Loucy (cell line): ENCODE data around the gene PPM1F.

ENCODE experiments used
- H2AFZ ChIP-seq: fragments of 200-600 bp; sonication (generic); 2 replicates; pipeline ENCODE4 v1.6.0; 2016; ENCODE audit warnings: antibody characterized with exemption, mild to moderate bottlenecking, low read length, moderate library complexity
- H3F3A ChIP-seq: fragments of 200-600 bp; 2 replicates; pipeline ENCODE4 v1.6.0; 2016; ENCODE audit warnings: antibody characterized with exemption, low read depth, mild to moderate bottlenecking
- H3K27me3 ChIP-seq: fragments of 200-600 bp; sonication (generic); 2 replicates; pipeline ENCODE4 v1.6.1; 2014; ENCODE audit warnings: low read length, mild to moderate bottlenecking; ENCODE audit not compliant: insufficient read depth, poor library complexity, severe bottlenecking
- H3K36me3 ChIP-seq: fragments of 200-600 bp; sonication (generic); 2 replicates; pipeline ENCODE4 v1.6.1; 2016; ENCODE audit warnings: low read length; ENCODE audit not compliant: insufficient read depth
- H3K4me1 ChIP-seq: fragments of 200-600 bp; sonication (generic); 2 replicates; pipeline ENCODE4 v1.5.1; 2014; ENCODE audit warnings: low read length, mild to moderate bottlenecking; ENCODE audit not compliant: insufficient read depth, poor library complexity, severe bottlenecking
- H3K4me2 ChIP-seq: fragments of 200-600 bp; sonication (generic); 2 replicates; pipeline ENCODE4 v1.6.0; 2014; ENCODE audit warnings: antibody characterized with exemption, low read length, low read depth, mild to moderate bottlenecking; ENCODE audit not compliant: poor library complexity, severe bottlenecking
- H3K4me3 ChIP-seq: fragments of 200-600 bp; sonication (generic); 2 replicates; pipeline ENCODE4 v1.5.1; 2014; ENCODE audit warnings: low read length, mild to moderate bottlenecking, mixed read lengths; ENCODE audit not compliant: poor library complexity, severe bottlenecking
- H3K79me2 ChIP-seq: fragments of 200-600 bp; sonication (generic); 2 replicates; pipeline ENCODE4 v1.6.1; 2014; ENCODE audit warnings: low read length; ENCODE audit not compliant: insufficient read depth
- H3K9ac ChIP-seq: fragments of 200-600 bp; sonication (generic); 2 replicates; pipeline ENCODE4 v1.6.0; 2014; ENCODE audit warnings: mild to moderate bottlenecking, low read depth, low read length, moderate library complexity; ENCODE audit not compliant: poor library complexity, severe bottlenecking
- H3K9me2 ChIP-seq: fragments of 200-600 bp; sonication (generic); replicated peaks from 2 replicates; pipeline ENCODE4 v1.6.1; 2016; ENCODE audit warnings: low read depth, low read length, mixed read lengths
- H3K9me3 ChIP-seq: fragments of 200-600 bp; sonication (generic); 2 replicates; pipeline ENCODE4 v1.6.1; 2014; ENCODE audit warnings: mild to moderate bottlenecking, antibody characterized with exemption, low read length, low read depth; ENCODE audit not compliant: insufficient read depth
- H4K20me1 ChIP-seq: fragments of 200-600 bp; sonication (generic); 2 replicates; pipeline ENCODE4 v1.6.0; 2014; ENCODE audit warnings: antibody characterized with exemption, low read length, mild to moderate bottlenecking; ENCODE audit not compliant: insufficient read depth, poor library complexity, severe bottlenecking
- EZH2phosphoT487 ChIP-seq: fragments of 200-600 bp; IDR thresholded peaks from 2 replicates; pipeline ENCODE4 v1.6.1; 2018; ENCODE audit warnings: antibody characterized with exemption, mild to moderate bottlenecking, moderate library complexity, borderline replicate concordance
- TF ChIP-seq, protein P1 (sequence below): fragments of 200-600 bp; sonication (generic); conservative IDR thresholded peaks from 2 replicates; pipeline ENCODE4 v1.5.1; 2014; ENCODE audit warnings: mild to moderate bottlenecking, antibody characterized with exemption, low read length

Gene PPM1F, protein sequence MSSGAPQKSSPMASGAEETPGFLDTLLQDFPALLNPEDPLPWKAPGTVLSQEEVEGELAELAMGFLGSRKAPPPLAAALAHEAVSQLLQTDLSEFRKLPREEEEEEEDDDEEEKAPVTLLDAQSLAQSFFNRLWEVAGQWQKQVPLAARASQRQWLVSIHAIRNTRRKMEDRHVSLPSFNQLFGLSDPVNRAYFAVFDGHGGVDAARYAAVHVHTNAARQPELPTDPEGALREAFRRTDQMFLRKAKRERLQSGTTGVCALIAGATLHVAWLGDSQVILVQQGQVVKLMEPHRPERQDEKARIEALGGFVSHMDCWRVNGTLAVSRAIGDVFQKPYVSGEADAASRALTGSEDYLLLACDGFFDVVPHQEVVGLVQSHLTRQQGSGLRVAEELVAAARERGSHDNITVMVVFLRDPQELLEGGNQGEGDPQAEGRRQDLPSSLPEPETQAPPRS

DNA sequence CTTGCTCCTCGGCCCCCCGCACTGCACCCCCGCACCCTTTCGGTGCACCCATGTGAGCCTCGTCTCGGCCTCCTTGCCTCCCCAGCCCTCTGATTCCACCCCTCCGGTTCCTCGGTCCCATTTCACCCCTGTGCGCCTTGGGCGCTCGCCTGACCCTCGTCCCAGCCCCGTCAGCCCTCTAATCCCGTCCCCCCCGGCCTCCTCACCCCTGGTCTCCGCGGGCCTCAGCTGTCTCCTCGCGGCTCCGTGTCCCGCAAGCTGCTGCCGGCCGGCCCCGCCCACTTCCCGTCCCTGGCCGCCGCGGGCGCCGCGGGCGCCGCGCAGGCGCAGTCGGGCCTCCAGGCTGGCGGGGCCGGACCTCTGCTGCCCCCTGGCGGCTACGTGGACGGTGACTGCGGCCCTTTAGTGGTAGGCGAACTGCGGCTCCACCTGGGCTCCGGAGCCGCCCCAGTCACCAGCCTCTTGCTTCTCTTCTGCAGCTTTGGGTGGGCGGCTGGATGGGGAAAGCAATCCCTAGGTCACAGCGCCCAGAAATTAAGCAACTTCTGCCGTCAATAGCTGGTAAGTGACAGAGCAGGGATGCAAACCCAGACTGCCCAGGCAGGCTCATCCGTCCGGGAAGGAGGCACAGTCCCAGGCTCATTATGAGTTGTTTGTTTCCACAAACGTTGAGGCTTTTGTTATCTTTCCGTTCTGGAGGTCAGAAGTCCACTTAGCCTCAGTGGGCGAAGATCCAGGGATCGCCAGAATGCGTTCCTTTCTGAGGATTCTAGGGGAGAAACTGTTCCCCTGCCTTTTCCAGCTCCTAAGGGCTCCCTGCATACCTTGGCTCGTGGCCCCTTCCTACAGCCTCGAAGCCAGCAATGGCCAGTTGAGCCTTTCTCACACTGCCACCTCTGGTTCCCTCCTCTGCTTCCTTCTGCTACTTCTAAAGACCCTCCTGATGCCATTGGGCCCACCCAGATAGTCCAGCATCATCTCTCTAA is at the start of gene PPM1F:
PPM1F (minus strand) TSS at position 263 of the 986 bp plus-strand sequence. CDS start 6,800 bp downstream, outside the sequence.
- no peaks in the 10 kb centered on the region for H3K9me3 ChIP-seq
- H3K27me3 ChIP-seq: no peaks in the 10 kb centered on the region
- peak within 1 kb of the TSS; percentile 96 for H2AFZ ChIP-seq
- peaks cover 31% of the 10 kb centered on the region for H3K79me2 ChIP-seq
- no peaks in the 10 kb centered on the region for H3F3A ChIP-seq
- H3K9ac ChIP-seq: peak within 1 kb of the TSS; percentile 90
- H3K9me2 ChIP-seq: no peaks in the 10 kb centered on the region
- peak within 1 kb of the TSS; percentile 95 for H3K4me2 ChIP-seq
- H3K4me3 ChIP-seq: peak within 1 kb of the TSS; percentile 99
- no peaks in the 10 kb centered on the region for H4K20me1 ChIP-seq
- no peaks in the 10 kb centered on the region for H3K36me3 ChIP-seq
- H3K4me1 ChIP-seq: peaks cover 30% of the 10 kb centered on the region
- TF ChIP-seq, protein P1, sequence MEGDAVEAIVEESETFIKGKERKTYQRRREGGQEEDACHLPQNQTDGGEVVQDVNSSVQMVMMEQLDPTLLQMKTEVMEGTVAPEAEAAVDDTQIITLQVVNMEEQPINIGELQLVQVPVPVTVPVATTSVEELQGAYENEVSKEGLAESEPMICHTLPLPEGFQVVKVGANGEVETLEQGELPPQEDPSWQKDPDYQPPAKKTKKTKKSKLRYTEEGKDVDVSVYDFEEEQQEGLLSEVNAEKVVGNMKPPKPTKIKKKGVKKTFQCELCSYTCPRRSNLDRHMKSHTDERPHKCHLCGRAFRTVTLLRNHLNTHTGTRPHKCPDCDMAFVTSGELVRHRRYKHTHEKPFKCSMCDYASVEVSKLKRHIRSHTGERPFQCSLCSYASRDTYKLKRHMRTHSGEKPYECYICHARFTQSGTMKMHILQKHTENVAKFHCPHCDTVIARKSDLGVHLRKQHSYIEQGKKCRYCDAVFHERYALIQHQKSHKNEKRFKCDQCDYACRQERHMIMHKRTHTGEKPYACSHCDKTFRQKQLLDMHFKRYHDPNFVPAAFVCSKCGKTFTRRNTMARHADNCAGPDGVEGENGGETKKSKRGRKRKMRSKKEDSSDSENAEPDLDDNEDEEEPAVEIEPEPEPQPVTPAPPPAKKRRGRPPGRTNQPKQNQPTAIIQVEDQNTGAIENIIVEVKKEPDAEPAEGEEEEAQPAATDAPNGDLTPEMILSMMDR: peak; percentile 73
- no peak for TF ChIP-seq EZH2phosphoT487

DNA sequence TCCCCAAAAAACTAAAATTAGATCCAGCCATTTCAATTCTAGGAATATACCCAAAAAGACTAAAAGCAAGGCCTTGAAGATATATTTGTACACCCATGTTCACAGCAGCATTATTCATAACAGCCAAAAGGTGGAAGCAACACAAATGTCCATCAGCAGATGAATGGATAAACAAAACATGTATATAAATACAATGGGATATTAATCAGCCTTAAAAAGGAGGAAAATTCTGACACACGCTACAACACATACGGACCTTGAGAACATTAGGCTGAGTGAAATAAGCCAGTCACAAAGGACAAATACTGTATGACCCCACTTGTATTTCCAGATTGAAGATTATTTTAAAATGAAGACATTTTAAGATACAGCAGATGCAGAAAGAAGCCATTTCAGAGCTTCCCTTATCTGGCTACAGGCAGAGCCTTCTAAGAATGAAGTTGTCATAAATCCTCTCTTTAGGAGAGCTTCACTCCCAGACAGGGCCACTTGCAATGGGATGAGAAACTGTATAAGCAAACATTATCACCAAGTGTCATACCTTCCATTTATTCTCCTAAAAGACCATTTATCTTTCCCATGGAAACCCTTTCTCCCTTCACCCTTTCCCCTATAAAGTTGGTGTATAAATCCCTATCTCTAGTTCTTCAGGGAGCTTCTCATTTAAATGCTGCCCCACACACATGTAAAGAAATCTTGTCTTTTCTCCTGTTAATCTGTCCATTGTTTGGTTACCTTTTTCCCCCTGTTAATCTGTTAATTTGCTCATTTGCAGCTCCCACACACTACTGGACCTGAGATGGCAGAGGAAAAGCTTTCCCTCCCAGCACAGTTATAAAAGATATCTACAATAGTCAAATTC is 49.2 kb upstream of the PPM1F start:
- Histone ChIP-seq H3K79me2 (no peaks in the 10 kb centered on the region), H3K9me3 (no peaks in the 10 kb centered on the region), H3K4me3 (no peak overlapping the region), H3K36me3 (no peaks in the 10 kb centered on the region), H3K9ac (no peak overlapping the region), H3K27me3 (no peaks in the 10 kb centered on the region), H4K20me1 (no peaks in the 10 kb centered on the region), H3F3A (no peaks in the 10 kb centered on the region), H2AFZ (no peak overlapping the region), H3K4me1 (no peaks in the 10 kb centered on the region), H3K9me2 (no peaks in the 10 kb centered on the region), H3K4me2 (no peak overlapping the region)
- no peak for TF ChIP-seq EZH2phosphoT487
- TF ChIP-seq, protein P1: no peak
